ENCODE measurements around the gene RPL22.

RPL22 gene

DNA sequence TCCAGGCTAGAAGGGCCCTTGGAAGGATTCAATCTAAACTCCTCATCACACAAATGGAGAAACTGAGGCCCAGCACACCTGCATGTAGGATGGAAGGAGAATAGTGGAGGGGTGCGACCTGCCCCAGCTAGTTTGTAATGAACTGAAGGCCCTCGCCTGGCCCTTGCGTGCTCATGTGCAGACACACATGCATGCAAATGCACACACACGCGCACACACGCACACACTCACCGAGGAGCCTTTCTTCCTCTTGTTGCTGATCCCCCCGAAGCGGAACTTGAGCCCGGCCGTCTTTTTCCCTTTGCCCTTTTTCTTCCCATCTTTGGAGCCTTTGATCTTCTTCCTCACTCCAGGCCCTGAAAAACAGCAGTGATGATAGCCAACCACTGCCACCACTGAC, 47.2 kb downstream of the RPL22 start:
- no peak overlapping the region for H3K4me3 ChIP-seq (ENCODE audit: low read depth, low read length)
- TF ChIP-seq, protein P1, sequence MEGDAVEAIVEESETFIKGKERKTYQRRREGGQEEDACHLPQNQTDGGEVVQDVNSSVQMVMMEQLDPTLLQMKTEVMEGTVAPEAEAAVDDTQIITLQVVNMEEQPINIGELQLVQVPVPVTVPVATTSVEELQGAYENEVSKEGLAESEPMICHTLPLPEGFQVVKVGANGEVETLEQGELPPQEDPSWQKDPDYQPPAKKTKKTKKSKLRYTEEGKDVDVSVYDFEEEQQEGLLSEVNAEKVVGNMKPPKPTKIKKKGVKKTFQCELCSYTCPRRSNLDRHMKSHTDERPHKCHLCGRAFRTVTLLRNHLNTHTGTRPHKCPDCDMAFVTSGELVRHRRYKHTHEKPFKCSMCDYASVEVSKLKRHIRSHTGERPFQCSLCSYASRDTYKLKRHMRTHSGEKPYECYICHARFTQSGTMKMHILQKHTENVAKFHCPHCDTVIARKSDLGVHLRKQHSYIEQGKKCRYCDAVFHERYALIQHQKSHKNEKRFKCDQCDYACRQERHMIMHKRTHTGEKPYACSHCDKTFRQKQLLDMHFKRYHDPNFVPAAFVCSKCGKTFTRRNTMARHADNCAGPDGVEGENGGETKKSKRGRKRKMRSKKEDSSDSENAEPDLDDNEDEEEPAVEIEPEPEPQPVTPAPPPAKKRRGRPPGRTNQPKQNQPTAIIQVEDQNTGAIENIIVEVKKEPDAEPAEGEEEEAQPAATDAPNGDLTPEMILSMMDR (conservative IDR thresholded peaks at IDR 0.05; ENCODE audit: low read depth, low read length), result no peak
- no peak for DNase-seq (ENCODE audit: low read depth)

GRCh38 chr1:6151291-6151822, 48.0 kb downstream of the RPL22 start:
- no peak overlapping the region for H3K4me3 ChIP-seq (ENCODE audit: low read depth, low read length)
- DNase-seq (ENCODE audit: low read depth), result no peak
- TF ChIP-seq, protein P1 (conservative IDR thresholded peaks at IDR 0.05; ENCODE audit: low read depth, low read length), result no peak

DNA sequence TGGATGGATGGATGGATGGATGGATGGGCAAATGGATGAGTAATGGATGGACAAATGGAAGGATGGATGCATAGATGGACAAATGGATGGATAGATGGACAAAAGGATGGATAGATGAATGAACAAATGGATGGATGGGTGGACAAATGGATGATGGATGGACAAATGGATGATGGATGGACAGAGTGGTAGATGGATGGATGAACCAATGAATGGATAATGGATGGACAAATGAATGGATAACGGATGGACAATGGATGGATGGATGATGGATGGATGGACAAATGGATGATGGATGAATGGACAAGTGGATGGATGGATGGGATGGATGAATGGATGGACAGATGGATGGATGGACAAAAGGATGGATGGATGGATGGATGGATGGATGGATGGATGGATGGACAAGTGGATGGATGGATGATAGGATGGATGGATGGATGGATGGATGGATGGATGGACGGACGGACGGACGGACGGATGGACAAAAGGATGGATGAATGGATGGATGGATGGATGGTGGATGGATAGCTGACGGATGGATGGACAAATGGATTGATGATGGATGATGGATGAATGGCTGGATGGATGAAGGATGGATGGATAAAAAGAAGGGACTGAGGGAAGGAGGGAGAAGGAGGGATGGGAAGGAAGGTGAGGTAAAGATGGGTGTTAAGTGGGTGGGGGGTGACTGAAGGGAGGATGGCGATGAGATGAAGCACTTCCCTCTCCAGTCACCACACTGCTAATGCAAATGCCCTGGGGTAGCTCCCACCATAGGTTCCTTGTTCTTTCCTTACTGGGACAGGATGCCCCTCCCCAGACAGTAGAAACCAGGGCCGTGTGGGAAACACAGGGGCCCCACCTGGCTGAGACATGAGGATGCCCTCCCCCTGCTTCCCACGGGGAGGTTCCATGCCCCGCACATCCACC, 49.1 kb downstream of the RPL22 start:
- no peak for DNase-seq (ENCODE audit: low read depth)
- H3K4me3 ChIP-seq (ENCODE audit: low read depth, low read length), result no peak overlapping the region
- TF ChIP-seq, protein P1 (conservative IDR thresholded peaks at IDR 0.05; ENCODE audit: low read depth, low read length), result no peak

- TF ChIP-seq, protein P1 (conservative IDR thresholded peaks at IDR 0.05; ENCODE audit: low read depth, low read length), result no peak
- DNase-seq (ENCODE audit: low read depth), result no peak
- H3K4me3 ChIP-seq (ENCODE audit: low read depth, low read length), result no peak overlapping the region
Measured at GRCh38 chr1:6149597-6149996, 49.8 kb downstream of the RPL22 start.

GRCh38 chr1:6148497-6149241, 50.7 kb downstream of the RPL22 start:
- TF ChIP-seq, protein P1 (conservative IDR thresholded peaks at IDR 0.05; ENCODE audit: low read depth, low read length), result no peak
- H3K4me3 ChIP-seq (ENCODE audit: low read depth, low read length), result no peak overlapping the region
- peak; percentile 32 for DNase-seq (ENCODE audit: low read depth)

GRCh38 chr1:6145864-6146410, 53.5 kb downstream of the RPL22 start:
- DNase-seq (ENCODE audit: low read depth), result no peak
- TF ChIP-seq, protein P1 (conservative IDR thresholded peaks at IDR 0.05; ENCODE audit: low read depth, low read length), result no peak
- no peak overlapping the region for H3K4me3 ChIP-seq (ENCODE audit: low read depth, low read length)

All from choroid plexus epithelial cell (primary cell).